ENCODE results near the gene ZNF689. TPM values are rescaled to one million over a fixed set of nuclear protein-coding genes. Genes with fewer than 3 reads are reported as not detected.

ZNF689 gene
- total RNA-seq, 1 experiment from 2014 or later = 10.3 TPM

DNA sequence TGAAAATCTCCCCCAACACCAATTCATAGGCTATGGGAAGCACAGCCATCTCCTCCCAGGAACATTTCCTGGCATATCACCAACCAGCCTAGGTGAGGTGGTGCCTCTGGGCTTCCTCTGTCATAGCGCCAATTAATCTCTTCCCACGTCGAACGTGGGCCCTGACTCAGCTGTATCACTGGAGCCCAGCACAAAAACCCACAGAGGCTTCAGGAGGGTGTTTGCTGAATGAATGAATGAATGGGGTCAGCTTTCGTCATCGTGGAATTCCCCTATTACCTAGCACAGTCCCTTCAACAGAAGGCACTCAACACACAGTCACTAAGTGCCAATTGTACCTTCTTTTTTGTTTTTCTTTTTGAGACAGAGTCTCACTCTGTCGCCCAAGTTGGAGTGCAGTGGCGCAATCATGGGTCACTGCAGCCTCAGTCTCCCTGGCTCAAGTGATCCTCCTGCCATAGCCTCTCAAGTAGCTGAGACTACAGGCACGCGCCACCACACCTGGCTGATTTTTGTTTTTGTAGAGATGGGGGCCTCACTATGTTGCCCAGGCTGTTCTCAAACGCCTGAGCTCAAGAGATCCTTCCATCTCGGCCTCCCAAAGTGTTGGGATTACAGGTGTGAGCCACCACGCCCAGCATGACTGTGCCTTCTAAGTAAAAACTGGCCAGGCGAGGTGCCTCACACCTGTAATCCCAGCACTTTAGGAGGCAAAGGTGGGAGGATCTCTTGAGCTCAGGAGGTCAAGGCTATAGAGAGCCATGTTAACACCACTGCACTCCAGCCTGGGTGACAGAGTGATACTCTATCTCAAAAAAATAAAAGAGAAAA lies 42.8 kb downstream of the ZNF689 start:
- Histone ChIP-seq H3K4me1 (ENCODE audit: control insufficient read depth in 1 of 2, insufficient read depth in 2 of 2, low read length in 2 of 2) (peaks cover 4 to 17% of the 10 kb centered on the region in 2 experiments; a peak in 2 of 4 replicates), H2AFZ (ENCODE audit: low read depth, low read length, poor library complexity, severe bottlenecking) (no peak overlapping the region), H3K4me3 (replicated peaks in 1 of 2; ENCODE audit: low read depth in 1 of 2, low read length in 2 of 2) (no peak overlapping the region), H3K9me3 (ENCODE audit: control insufficient read depth in 1 of 2, insufficient read depth in 1 of 2, low read depth in 1 of 2, low read length in 2 of 2) (no peaks in the 10 kb centered on the region), H3K36me3 (ENCODE audit: control insufficient read depth in 1 of 2, insufficient read depth in 2 of 2, low read length in 2 of 2) (no peaks in the 10 kb centered on the region), H3K79me2 (ENCODE audit: insufficient read depth, low read length) (no peaks in the 10 kb centered on the region), H3K27ac (ENCODE audit: low read depth, low read length) (no peak overlapping the region), H3K9ac (ENCODE audit: low read length) (no peak overlapping the region), H3K9me2 (ENCODE audit: insufficient read depth) (no peaks in the 10 kb centered on the region), H4K20me1 (ENCODE audit: insufficient read depth) (no peaks in the 10 kb centered on the region), H3K4me2 (ENCODE audit: low read length) (no peak overlapping the region), H3K27me3 (ENCODE audit: insufficient read depth, low read length) (no peaks in the 10 kb centered on the region)
- CTCF ChIA-PET = no interaction called here
- intact Hi-C loops (cut with micrococcal nuclease) = no loop called here
- TF ChIP-seq, protein P1, sequence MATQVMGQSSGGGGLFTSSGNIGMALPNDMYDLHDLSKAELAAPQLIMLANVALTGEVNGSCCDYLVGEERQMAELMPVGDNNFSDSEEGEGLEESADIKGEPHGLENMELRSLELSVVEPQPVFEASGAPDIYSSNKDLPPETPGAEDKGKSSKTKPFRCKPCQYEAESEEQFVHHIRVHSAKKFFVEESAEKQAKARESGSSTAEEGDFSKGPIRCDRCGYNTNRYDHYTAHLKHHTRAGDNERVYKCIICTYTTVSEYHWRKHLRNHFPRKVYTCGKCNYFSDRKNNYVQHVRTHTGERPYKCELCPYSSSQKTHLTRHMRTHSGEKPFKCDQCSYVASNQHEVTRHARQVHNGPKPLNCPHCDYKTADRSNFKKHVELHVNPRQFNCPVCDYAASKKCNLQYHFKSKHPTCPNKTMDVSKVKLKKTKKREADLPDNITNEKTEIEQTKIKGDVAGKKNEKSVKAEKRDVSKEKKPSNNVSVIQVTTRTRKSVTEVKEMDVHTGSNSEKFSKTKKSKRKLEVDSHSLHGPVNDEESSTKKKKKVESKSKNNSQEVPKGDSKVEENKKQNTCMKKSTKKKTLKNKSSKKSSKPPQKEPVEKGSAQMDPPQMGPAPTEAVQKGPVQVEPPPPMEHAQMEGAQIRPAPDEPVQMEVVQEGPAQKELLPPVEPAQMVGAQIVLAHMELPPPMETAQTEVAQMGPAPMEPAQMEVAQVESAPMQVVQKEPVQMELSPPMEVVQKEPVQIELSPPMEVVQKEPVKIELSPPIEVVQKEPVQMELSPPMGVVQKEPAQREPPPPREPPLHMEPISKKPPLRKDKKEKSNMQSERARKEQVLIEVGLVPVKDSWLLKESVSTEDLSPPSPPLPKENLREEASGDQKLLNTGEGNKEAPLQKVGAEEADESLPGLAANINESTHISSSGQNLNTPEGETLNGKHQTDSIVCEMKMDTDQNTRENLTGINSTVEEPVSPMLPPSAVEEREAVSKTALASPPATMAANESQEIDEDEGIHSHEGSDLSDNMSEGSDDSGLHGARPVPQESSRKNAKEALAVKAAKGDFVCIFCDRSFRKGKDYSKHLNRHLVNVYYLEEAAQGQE (IDR thresholded peaks at IDR 0.05; ENCODE audit: low read depth) = no peak
- no peak for TF ChIP-seq POLR2AphosphoS5 (IDR thresholded peaks at IDR 0.05; ENCODE audit: low read depth, low read length)
- no peak for TF ChIP-seq ZFX (IDR thresholded peaks at IDR 0.05)
- TF ChIP-seq ELF1 (IDR thresholded peaks at IDR 0.05; ENCODE audit: borderline replicate concordance, low read depth) = no peak
- TF ChIP-seq, protein P2, sequence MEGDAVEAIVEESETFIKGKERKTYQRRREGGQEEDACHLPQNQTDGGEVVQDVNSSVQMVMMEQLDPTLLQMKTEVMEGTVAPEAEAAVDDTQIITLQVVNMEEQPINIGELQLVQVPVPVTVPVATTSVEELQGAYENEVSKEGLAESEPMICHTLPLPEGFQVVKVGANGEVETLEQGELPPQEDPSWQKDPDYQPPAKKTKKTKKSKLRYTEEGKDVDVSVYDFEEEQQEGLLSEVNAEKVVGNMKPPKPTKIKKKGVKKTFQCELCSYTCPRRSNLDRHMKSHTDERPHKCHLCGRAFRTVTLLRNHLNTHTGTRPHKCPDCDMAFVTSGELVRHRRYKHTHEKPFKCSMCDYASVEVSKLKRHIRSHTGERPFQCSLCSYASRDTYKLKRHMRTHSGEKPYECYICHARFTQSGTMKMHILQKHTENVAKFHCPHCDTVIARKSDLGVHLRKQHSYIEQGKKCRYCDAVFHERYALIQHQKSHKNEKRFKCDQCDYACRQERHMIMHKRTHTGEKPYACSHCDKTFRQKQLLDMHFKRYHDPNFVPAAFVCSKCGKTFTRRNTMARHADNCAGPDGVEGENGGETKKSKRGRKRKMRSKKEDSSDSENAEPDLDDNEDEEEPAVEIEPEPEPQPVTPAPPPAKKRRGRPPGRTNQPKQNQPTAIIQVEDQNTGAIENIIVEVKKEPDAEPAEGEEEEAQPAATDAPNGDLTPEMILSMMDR (IDR thresholded peaks at IDR 0.05 in 2 of 3, conservative IDR thresholded peaks at IDR 0.05 in 1 of 3; ENCODE audit: borderline replicate concordance in 1 of 3, insufficient read depth in 1 of 3, low read depth in 2 of 3, low read length in 2 of 3) = no peak
- TF ChIP-seq SP1 (IDR thresholded peaks at IDR 0.05; ENCODE audit: low read depth) = no peak
- TF ChIP-seq FOSL1 (IDR thresholded peaks at IDR 0.05; ENCODE audit: low read depth) = no peak
- TF ChIP-seq EZH2 (IDR thresholded peaks at IDR 0.05) = no peak
- no peak for TF ChIP-seq ZNF274 (IDR thresholded peaks at IDR 0.05; ENCODE audit: low read depth, low read length)
- TF ChIP-seq TCF7L2 (IDR thresholded peaks at IDR 0.05; ENCODE audit: borderline replicate concordance, extremely low read depth, insufficient read depth, insufficient read length) = no peak
- TF ChIP-seq, protein P3, sequence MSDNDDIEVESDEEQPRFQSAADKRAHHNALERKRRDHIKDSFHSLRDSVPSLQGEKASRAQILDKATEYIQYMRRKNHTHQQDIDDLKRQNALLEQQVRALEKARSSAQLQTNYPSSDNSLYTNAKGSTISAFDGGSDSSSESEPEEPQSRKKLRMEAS (IDR thresholded peaks at IDR 0.05) = no peak
- no peak for TF ChIP-seq CEBPB (IDR thresholded peaks at IDR 0.05; ENCODE audit: low read depth)
- TF ChIP-seq, protein P4, sequence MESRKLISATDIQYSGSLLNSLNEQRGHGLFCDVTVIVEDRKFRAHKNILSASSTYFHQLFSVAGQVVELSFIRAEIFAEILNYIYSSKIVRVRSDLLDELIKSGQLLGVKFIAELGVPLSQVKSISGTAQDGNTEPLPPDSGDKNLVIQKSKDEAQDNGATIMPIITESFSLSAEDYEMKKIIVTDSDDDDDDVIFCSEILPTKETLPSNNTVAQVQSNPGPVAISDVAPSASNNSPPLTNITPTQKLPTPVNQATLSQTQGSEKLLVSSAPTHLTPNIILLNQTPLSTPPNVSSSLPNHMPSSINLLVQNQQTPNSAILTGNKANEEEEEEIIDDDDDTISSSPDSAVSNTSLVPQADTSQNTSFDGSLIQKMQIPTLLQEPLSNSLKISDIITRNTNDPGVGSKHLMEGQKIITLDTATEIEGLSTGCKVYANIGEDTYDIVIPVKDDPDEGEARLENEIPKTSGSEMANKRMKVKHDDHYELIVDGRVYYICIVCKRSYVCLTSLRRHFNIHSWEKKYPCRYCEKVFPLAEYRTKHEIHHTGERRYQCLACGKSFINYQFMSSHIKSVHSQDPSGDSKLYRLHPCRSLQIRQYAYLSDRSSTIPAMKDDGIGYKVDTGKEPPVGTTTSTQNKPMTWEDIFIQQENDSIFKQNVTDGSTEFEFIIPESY (IDR thresholded peaks at IDR 0.05; ENCODE audit: extremely low read depth, insufficient replicate concordance, low read length) = no peak
- TF ChIP-seq, protein P5, sequence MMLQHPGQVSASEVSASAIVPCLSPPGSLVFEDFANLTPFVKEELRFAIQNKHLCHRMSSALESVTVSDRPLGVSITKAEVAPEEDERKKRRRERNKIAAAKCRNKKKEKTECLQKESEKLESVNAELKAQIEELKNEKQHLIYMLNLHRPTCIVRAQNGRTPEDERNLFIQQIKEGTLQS (IDR thresholded peaks at IDR 0.05) = no peak
- TF ChIP-seq POLR2A (IDR thresholded peaks at IDR 0.05; ENCODE audit: borderline replicate concordance, extremely low read depth, insufficient read depth, insufficient read length) = no peak
- TF ChIP-seq EGR1 (IDR thresholded peaks at IDR 0.05; ENCODE audit: low read depth) = no peak
- DNase-seq (ENCODE audit: low read depth, low spot score) = no peak
- POLR2A ChIA-PET = no interaction called here
- no TSS peak for BruUV-seq (replicated peaks)
- RAD21 ChIA-PET (ENCODE audit: low non-redundant PET in 1 of 2, low total read pairs in 2 of 2, uncharacterized antibody in 2 of 2, unreplicated experiment in 2 of 2) = interaction anchor here in 1 of 2 experiments (0.7 kb wide), 1 partner anchor 41 kb away, joined by 6 read pairs; no protein-coding TSS in a partner anchor
- ATAC-seq = no peak
